Mononuclear cell (primary cell): ENCODE data around the gene TP53TG5. TPM values are rescaled to one million over a fixed set of nuclear protein-coding genes. Genes with fewer than 3 reads are reported as not detected.
"Not testable (repeated sequence)": the region's sequence is repeated elsewhere in the genome, so short reads cannot be mapped to it uniquely, and the experiment has no call there.

Source experiments
- H3K27me3 ChIP-seq: 2 replicates; pipeline ENCODE4 v1.6.0; 2011; ENCODE audit warnings: low read length, control low read depth; ENCODE audit not compliant: insufficient read depth
- H3K4me1 ChIP-seq: 2 replicates; pipeline ENCODE4 v1.5.1; 2011; ENCODE audit warnings: mild to moderate bottlenecking, low read length, control low read depth; ENCODE audit not compliant: insufficient read depth
- H3K4me3 ChIP-seq: 2 replicates; pipeline ENCODE4 v1.5.1; 2011; ENCODE audit warnings: mild to moderate bottlenecking, low read length, moderate library complexity
- H3K9me3 ChIP-seq: 2 replicates; pipeline ENCODE4 v1.5.1; 2011; ENCODE audit warnings: low read depth, mild to moderate bottlenecking, control low read depth, low read length
- total RNA-seq: library from RNA; depleted of rRNA; stranded (reverse); fragments of >200 nt; gene quantifications from one replicate; pipeline ENCODE4 v1.2.3, GENCODE V29; 2012

Gene TP53TG5
- total RNA-seq, 1 donor = under 0.01 TPM

GRCh38 chr20:45363611-45364492 lies 14.3 kb downstream of the TP53TG5 start:
- H3K4me3 ChIP-seq = peak overlapping the region; percentile 95
- H3K27me3 ChIP-seq = no peaks in the 10 kb centered on the region
- no peaks in the 10 kb centered on the region for H3K9me3 ChIP-seq
- H3K4me1 ChIP-seq = peaks cover 77% of the 10 kb centered on the region

DNA sequence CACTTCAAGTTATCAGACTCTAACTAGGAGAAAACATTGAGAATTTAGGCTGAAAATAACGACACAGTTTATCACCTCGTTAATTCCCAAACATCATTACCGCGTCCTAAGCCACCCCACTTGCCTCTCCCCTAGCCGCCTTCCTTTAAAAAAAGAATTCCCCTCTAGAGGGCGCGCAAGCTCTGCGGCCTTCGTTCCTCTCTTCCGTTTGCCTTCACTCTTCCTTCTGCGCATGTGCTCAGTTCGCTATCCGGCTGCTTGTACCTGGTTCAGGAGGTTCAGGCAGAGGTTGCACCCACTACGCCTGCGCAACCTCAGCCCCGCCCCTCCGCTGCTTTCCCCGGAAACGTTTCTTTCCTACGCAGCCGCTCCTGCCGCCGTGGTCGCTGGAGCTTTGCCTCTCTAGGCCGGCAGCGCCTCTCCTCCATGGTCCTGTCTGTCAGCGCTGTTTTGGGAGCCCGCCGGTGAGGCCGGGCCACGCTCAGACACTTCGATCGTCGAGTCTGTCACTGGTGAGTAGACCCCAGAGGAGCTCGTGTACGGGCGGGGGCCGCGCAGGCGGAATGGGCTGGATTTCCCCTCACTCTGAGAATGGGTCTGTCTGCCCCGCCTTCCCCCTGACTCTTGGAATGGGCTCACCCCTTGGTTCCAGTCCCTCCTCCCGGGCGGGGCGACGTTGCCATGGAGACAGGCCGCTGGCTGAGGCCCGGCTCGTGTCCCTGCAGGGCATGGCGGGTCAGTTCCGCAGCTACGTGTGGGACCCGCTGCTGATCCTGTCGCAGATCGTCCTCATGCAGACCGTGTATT lies 15.1 kb downstream of the TP53TG5 start, which contains the start of gene SYS1:
SYS1 (plus strand) TSS at position 353 of the 807 bp plus-strand sequence; CDS start at position 729, 376 bp downstream.
- Histone ChIP-seq H3K4me3 (peak within 1 kb of the TSS; percentile 95), H3K4me1 (peaks cover 74% of the 10 kb centered on the region), H3K27me3 (no peaks in the 10 kb centered on the region), H3K9me3 (no peaks in the 10 kb centered on the region)

DNA sequence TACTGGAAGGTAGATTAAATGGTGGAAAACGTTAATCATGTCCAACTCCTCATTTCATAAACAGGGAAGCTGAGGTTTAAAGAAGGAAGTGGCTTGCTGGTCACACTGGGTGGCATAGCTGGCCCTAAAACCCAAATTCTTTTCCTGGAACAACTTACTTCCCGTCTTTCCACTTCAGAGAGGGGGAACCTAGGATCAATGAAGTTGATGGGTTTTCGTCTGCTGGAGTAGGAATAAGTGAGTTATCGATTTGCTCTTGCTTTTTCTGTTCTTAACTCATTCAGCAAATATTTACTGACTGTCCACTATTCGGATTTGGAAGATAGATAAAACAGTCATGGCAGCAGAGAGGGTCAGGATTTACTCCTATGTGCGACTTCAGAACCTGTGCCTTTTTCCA lies 16.3 kb downstream of the TP53TG5 start:
- Histone ChIP-seq H3K4me1 (peaks cover 67% of the 10 kb centered on the region), H3K27me3 (no peaks in the 10 kb centered on the region), H3K4me3 (no peak overlapping the region), H3K9me3 (no peaks in the 10 kb centered on the region)

GRCh38 chr20:45359406-45360148 lies 18.5 kb downstream of the TP53TG5 start:
- H3K9me3 ChIP-seq = no peaks in the 10 kb centered on the region
- H3K27me3 ChIP-seq = no peaks in the 10 kb centered on the region
- peaks cover 47% of the 10 kb centered on the region for H3K4me1 ChIP-seq
- no peak overlapping the region for H3K4me3 ChIP-seq

- H3K4me1 ChIP-seq = peaks cover 42% of the 10 kb centered on the region
- no peak overlapping the region for H3K4me3 ChIP-seq
- no peaks in the 10 kb centered on the region for H3K9me3 ChIP-seq
- H3K27me3 ChIP-seq = no peaks in the 10 kb centered on the region
These were observed 19.1 kb downstream of the TP53TG5 start for GRCh38 chr20:45359069-45359405.

DNA sequence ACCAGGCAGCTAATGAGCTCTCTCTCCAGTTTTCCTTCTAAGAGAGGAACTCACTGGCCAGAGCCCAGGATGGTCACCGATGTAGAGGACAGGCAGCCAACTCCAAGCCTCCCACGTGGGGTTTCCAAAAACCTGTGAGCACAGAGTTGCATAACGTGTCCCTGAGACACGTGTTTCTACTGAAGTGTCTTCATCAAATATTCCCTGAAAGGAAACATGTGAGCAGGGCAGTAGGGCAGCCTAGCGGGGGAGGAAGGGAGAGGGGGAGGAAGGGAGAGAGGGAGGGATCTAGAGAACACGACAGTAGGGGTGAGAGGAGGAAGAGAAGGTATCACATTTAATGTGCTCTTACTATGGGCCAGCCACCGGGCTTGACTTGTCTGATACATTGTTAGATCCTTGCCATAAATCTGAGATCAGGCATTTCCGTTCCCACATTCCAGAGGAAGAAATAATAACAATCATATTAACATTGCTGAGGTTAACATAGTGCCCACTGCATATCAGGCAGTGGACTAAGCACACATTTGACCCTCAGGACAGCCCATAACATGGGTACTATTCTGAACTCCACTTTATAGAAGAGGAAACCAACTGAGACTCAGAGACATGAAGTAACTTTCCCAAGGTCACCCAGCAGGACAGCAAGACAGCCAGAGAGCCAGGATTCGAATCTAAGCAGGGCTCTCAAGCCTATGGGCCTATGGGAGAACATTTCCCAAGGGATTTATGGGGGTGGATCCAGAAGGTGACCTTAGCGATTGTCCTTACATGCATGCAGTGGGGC lies 19.6 kb downstream of the TP53TG5 start:
- H3K27me3 ChIP-seq = no peaks in the 10 kb centered on the region
- H3K9me3 ChIP-seq = no peaks in the 10 kb centered on the region
- H3K4me3 ChIP-seq = no peak overlapping the region
- peaks cover 36% of the 10 kb centered on the region for H3K4me1 ChIP-seq

- no peak overlapping the region for H3K4me3 ChIP-seq
- H3K4me1 ChIP-seq = peaks cover 16% of the 10 kb centered on the region
- H3K27me3 ChIP-seq = no peaks in the 10 kb centered on the region
- H3K9me3 ChIP-seq = no peaks in the 10 kb centered on the region
These were observed 22.7 kb downstream of the TP53TG5 start for GRCh38 chr20:45355209-45356084.

DNA sequence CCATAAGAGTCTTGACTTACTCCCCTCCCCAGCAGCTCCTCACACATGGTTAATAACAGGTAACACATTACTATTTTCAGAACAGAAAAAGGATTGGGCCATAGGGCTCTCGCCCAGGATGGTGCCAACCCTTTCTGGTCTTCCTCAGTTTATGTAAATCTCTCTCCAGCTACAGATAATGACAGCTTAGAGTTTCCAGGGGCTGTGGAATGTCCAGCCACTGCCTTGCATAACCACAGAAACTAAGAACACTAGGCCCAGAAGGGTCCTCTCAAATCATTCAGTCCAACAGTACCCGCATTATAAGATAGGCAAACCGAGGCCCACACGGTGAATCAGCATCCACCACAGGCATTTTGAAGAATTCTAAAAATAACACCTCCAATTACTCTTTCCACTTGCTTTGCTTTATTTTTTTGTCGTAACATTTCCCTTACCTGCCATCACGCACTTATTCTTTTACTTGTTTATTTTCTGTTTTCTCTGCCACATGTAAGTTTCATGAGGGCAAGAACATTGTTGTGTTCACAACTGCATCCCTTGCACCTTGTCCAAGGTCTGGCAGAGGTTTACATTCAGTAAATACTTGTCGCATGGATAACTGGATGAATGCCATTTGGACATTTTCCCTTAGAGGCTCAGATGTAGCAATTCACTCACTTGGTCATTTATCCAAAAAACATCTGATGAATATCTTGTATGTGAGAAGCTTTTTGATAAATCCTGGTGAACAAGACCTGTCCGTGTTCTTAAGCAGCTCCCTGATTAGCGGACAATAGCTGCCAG lies 23.5 kb downstream of the TP53TG5 start:
- no peak overlapping the region for H3K4me3 ChIP-seq
- H3K4me1 ChIP-seq = peaks cover 16% of the 10 kb centered on the region
- no peaks in the 10 kb centered on the region for H3K9me3 ChIP-seq

GRCh38 chr20:45353746-45354145 lies 24.4 kb downstream of the TP53TG5 start:
- H3K27me3 ChIP-seq = no peaks in the 10 kb centered on the region
- no peak overlapping the region for H3K4me3 ChIP-seq
- peaks cover 10% of the 10 kb centered on the region for H3K4me1 ChIP-seq
- H3K9me3 ChIP-seq = no peaks in the 10 kb centered on the region

More for the DNA sequence above, 23.5 kb downstream of the TP53TG5 start:
- no peaks in the 10 kb centered on the region for H3K27me3 ChIP-seq

DNA sequence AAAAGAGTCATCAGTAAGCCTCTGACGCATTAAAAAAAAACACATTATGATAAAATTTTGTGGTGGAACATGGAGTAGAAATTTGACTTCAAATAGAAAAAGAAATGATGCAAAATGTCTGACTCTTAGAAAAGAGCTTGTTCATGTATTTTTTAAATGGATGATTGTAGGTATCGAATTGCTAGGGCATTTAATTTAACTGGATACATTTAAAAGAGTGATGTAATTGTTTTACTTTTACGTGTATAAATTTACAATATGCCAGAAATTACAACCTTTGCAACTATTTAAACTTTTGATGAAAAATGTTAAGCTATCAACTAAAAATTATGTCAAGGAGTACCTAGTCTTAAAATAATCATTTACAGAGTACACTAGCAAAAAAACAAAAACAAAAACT lies 25.4 kb downstream of the TP53TG5 start:
- no peaks in the 10 kb centered on the region for H3K27me3 ChIP-seq
- no peak overlapping the region for H3K4me3 ChIP-seq
- peaks cover 8% of the 10 kb centered on the region for H3K4me1 ChIP-seq
- no peaks in the 10 kb centered on the region for H3K9me3 ChIP-seq

- not testable (repeated sequence) for H3K9me3 ChIP-seq, H3K27me3 ChIP-seq, H3K4me3 ChIP-seq
- peaks cover 20% of the 10 kb centered on the region for H3K4me1 ChIP-seq
These were observed 27.3 kb downstream of the TP53TG5 start for GRCh38 chr20:45350795-45351194.

DNA sequence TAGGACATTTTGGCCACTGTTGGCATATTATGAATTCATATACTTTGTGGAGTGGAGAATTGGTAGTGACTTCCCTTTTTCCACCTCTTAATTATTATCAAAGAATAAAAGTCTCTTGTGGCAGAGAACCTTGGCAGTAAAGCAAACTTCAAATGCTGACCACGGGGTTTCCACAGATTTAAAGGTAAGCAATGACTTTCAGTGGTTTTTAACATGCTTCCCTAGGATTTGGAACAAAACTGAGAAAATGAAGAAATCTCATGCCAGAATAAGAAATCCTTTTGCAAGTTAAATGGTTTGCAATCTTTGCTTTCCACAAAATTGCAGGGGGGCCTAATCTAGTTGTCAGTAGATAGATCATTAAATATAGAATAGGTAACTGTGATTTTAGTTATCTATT lies 27.9 kb downstream of the TP53TG5 start:
- Histone ChIP-seq H3K4me3 (no peak overlapping the region), H3K4me1 (peaks cover 22% of the 10 kb centered on the region), H3K27me3 (peaks cover 3% of the 10 kb centered on the region), H3K9me3 (no peaks in the 10 kb centered on the region)
